GM19099 (cell line): ENCODE results near the gene NCAPD3.

Experiments used
- POLR2A ChIP-seq: IDR thresholded peaks from 3 replicates; pipeline ENCODE4 v1.6.1; 2011; ENCODE audit warnings: low read depth; ENCODE audit not compliant: insufficient read length; ENCODE audit errors: extremely low read depth

Gene NCAPD3

GRCh38 chr11:134238956-134239355 is 15.2 kb upstream of the NCAPD3 start:
- no peak for TF ChIP-seq POLR2A

- no peak for TF ChIP-seq POLR2A
These were observed 13.8 kb upstream of the NCAPD3 start for GRCh38 chr11:134237557-134237922.

GRCh38 chr11:134236834-134237556 is 13.2 kb upstream of the NCAPD3 start:
- no peak for TF ChIP-seq POLR2A

- TF ChIP-seq POLR2A = no peak
These were observed 11.6 kb upstream of the NCAPD3 start for GRCh38 chr11:134235399-134235798.

- TF ChIP-seq POLR2A = no peak
These were observed 10.0 kb upstream of the NCAPD3 start for GRCh38 chr11:134233729-134234179.

GRCh38 chr11:134231958-134232659 is 8.3 kb upstream of the NCAPD3 start:
- no peak for TF ChIP-seq POLR2A

- no peak for TF ChIP-seq POLR2A
These were observed 6.6 kb upstream of the NCAPD3 start for GRCh38 chr11:134230339-134230738.

- TF ChIP-seq POLR2A = no peak
These were observed 5.5 kb upstream of the NCAPD3 start for GRCh38 chr11:134229126-134229790.

GRCh38 chr11:134228625-134229024 is 4.9 kb upstream of the NCAPD3 start:
- TF ChIP-seq POLR2A = no peak

- TF ChIP-seq POLR2A = no peak
These were observed 3.1 kb upstream of the NCAPD3 start for GRCh38 chr11:134226806-134227325.

GRCh38 chr11:134224710-134225664 is 1.2 kb upstream of the NCAPD3 start:
- TF ChIP-seq POLR2A = no peak

- no peak for TF ChIP-seq POLR2A
These were observed 646 bp downstream of the NCAPD3 start for GRCh38 chr11:134223121-134223520.

- TF ChIP-seq POLR2A = no peak
These were observed 7.0 kb downstream of the NCAPD3 start for GRCh38 chr11:134216816-134217215.

GRCh38 chr11:134215836-134216235 is 7.9 kb downstream of the NCAPD3 start:
- TF ChIP-seq POLR2A = no peak
